Natural killer cell (primary cell): Measurements from ENCODE around the gene SRCIN1. TPM values are rescaled to one million over a fixed set of nuclear protein-coding genes. Genes with fewer than 3 reads are reported as not detected.

Experiments
- ATAC-seq, 3 donors: fragments of 150-1000 bp in 2 of 3; fragments of 200-7000 bp in 1 of 3; cut with Tn5 transposase; 1 replicate in 1 of 3; 2 replicates in 2 of 3; pipeline ENCODE4 v1.10.0; 2021; ENCODE audit warnings: mild to moderate bottlenecking in 2 of 3, moderate library complexity in 2 of 3
- DNase-seq, 2 donors: peaks; one replicate each; pipeline versions ENCODE4 v3.0.0 to v3.0.0-alpha.2; 2013 to 2021; ENCODE audit warnings: mixed read lengths in 1 of 2
- H3K27ac ChIP-seq: one replicate; pipeline ENCODE4 v1.5.1; 2013; ENCODE audit warnings: mild to moderate bottlenecking, low read length
- H3K27me3 ChIP-seq: one replicate; pipeline ENCODE4 v1.6.1; 2013; ENCODE audit warnings: low read length; ENCODE audit not compliant: control insufficient read depth, insufficient read depth
- H3K36me3 ChIP-seq: one replicate; pipeline ENCODE4 v1.6.1; 2013; ENCODE audit warnings: low read length; ENCODE audit not compliant: control insufficient read depth, insufficient read depth
- H3K4me1 ChIP-seq: one replicate; pipeline ENCODE4 v1.6.1; 2013; ENCODE audit warnings: low read length; ENCODE audit not compliant: control insufficient read depth, insufficient read depth
- H3K4me3 ChIP-seq: one replicate; pipeline ENCODE4 v1.5.1; 2013; ENCODE audit warnings: low read length
- H3K9me3 ChIP-seq: one replicate; pipeline ENCODE4 v1.6.1; 2013; ENCODE audit warnings: low read length; ENCODE audit not compliant: control insufficient read depth, insufficient read depth
- H3K27ac Mint-ChIP-seq, 2 donors: one replicate each; pipeline ENCODE4 v1.8.0; 2022; ENCODE audit warnings: mild to moderate bottlenecking in 2 of 2, mixed read lengths in 2 of 2, moderate library complexity in 1 of 2
- H3K27me3 Mint-ChIP-seq, 2 donors: one replicate each; pipeline ENCODE4 v1.8.0; 2022; ENCODE audit warnings: low read depth in 2 of 2, mixed read lengths in 2 of 2
- H3K36me3 Mint-ChIP-seq: one replicate; pipeline ENCODE4 v1.8.0; 2022; ENCODE audit warnings: mixed read lengths
- H3K4me1 Mint-ChIP-seq, 2 donors: one replicate each; pipeline ENCODE4 v1.8.0; 2022; ENCODE audit warnings: mixed read lengths in 2 of 2
- H3K4me3 Mint-ChIP-seq: one replicate; pipeline ENCODE4 v1.8.0; 2022; ENCODE audit warnings: mild to moderate bottlenecking, moderate library complexity, mixed read lengths
- H3K9me3 Mint-ChIP-seq, 2 donors: one replicate each; pipeline ENCODE4 v1.8.0; 2022; ENCODE audit warnings: mixed read lengths in 2 of 2
- WGBS: methylation state at CpG from one replicate; pipeline ENCODE4 v1.1.7; 2013; ENCODE audit warnings: missing lambda C conversion rate; ENCODE audit not compliant: insufficient coverage; 5-methylcytosine and 5-hydroxymethylcytosine counted together
- intact Hi-C: fragments of 100-400 bp; cut with micrococcal nuclease; formaldehyde crosslinking; loops from one replicate; pipeline ENCODE4 v1.14.2; 2022
- total RNA-seq, 4 donors: library from RNA; stranded (reverse); fragments of 120-200 nt in 1 of 4; gene quantifications; one replicate each; pipeline versions ENCODE4 v1.2.3 to v1.2.4, GENCODE V29; 2013 to 2022
- TF ChIP-seq, protein P1 (sequence below): fragments of 200-600 bp; IDR thresholded peaks from one replicate; pipeline ENCODE4 v1.8.0; 2022; ENCODE audit warnings: antibody characterized with exemption

The SRCIN1 gene
- total RNA-seq, 3 donors from 2014 or later (not counting 1 experiment from before 2014, with no cell fraction given) = 0.28 to 0.50 TPM; not detected in 1

DNA sequence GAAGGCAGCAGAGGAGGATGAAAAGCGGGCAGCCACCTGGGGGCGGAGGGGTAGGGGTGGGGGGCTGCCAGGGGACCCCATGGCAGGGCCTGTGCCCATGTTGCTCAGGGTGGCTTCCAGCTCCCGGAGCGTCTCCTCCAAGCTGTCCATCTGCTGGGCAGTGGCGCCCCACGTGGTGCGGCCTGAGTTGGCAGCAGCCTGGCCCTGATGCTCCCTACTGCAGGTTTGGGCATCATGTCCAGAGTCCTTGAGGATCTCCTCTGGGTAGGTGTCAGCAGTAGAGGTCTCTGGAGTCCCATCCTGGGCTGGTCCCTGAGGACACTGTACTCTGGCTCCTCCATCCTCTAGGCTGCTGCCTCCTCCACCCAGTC lies 60.9 kb downstream of the SRCIN1 start:
- H3K27me3 ChIP-seq = no peaks in the 10 kb centered on the region
- DNase-seq = no peak
- ATAC-seq = no peak
- Mint-ChIP-seq H3K27me3 (peaks cover 5 to 11% of the 10 kb centered on the region in 2 donors), H3K27ac (no peak overlapping the region), H3K4me3 (no peak overlapping the region), H3K9me3 (no peaks in the 10 kb centered on the region), H3K4me1 (no peaks in the 10 kb centered on the region), H3K36me3 (no peaks in the 10 kb centered on the region)
- no peaks in the 10 kb centered on the region for H3K4me1 ChIP-seq
- TF ChIP-seq, protein P1, sequence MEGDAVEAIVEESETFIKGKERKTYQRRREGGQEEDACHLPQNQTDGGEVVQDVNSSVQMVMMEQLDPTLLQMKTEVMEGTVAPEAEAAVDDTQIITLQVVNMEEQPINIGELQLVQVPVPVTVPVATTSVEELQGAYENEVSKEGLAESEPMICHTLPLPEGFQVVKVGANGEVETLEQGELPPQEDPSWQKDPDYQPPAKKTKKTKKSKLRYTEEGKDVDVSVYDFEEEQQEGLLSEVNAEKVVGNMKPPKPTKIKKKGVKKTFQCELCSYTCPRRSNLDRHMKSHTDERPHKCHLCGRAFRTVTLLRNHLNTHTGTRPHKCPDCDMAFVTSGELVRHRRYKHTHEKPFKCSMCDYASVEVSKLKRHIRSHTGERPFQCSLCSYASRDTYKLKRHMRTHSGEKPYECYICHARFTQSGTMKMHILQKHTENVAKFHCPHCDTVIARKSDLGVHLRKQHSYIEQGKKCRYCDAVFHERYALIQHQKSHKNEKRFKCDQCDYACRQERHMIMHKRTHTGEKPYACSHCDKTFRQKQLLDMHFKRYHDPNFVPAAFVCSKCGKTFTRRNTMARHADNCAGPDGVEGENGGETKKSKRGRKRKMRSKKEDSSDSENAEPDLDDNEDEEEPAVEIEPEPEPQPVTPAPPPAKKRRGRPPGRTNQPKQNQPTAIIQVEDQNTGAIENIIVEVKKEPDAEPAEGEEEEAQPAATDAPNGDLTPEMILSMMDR = no peak
- H3K4me3 ChIP-seq = no peak overlapping the region
- H3K27ac ChIP-seq = no peak overlapping the region
- H3K9me3 ChIP-seq = no peaks in the 10 kb centered on the region
- no peaks in the 10 kb centered on the region for H3K36me3 ChIP-seq
- WGBS = 95% methylated on average over 7 of the region's 7 CpGs
- intact Hi-C loops = no loop called here

DNA sequence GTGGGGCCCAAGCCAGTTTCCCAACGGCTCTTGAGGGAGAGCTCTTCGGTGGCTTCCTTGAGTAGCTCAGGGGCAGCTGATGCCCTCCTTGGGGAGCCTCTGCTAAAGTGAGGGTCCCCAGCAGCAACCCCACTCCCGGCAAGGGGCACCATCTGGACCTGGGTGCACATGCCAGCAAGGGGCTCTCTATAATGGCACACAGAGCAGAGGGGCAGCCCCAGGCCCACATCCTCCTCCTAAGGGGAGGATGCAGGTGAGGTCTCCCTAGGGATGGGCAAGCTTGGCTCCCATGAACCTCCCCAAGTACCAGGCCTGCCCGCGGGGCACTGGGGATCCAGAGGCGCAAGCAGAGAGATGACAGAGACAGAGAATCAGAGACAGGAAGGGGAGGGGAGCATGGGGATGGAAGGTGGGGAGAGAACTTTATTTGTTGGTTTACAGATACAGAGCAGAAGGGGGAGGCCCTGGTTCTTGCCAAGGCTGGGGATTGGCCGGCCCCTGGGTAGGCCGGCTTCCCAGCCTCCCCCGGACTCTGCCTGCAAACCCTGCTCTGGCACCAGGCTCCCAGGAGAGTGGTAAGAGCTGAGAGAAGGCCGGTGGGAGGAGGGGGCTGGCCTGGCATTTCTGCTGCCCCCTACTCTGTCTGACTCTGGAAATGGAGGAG lies 61.4 kb downstream of the SRCIN1 start:
- H3K9me3 ChIP-seq = no peaks in the 10 kb centered on the region
- H3K4me3 ChIP-seq = no peak overlapping the region
- Mint-ChIP-seq H3K4me3 (no peak overlapping the region), H3K36me3 (no peaks in the 10 kb centered on the region), H3K27me3 (peaks cover 0 to 6% of the 10 kb centered on the region in 2 donors), H3K9me3 (no peaks in the 10 kb centered on the region), H3K27ac (no peak overlapping the region), H3K4me1 (no peaks in the 10 kb centered on the region)
- TF ChIP-seq, protein P1 = no peak
- H3K4me1 ChIP-seq = no peaks in the 10 kb centered on the region
- intact Hi-C loops = no loop called here
- no peaks in the 10 kb centered on the region for H3K36me3 ChIP-seq
- no peaks in the 10 kb centered on the region for H3K27me3 ChIP-seq
- WGBS = 86% methylated on average over 10 of the region's 10 CpGs
- no peak overlapping the region for H3K27ac ChIP-seq
- DNase-seq (no peak), ATAC-seq (no peak)

DNA sequence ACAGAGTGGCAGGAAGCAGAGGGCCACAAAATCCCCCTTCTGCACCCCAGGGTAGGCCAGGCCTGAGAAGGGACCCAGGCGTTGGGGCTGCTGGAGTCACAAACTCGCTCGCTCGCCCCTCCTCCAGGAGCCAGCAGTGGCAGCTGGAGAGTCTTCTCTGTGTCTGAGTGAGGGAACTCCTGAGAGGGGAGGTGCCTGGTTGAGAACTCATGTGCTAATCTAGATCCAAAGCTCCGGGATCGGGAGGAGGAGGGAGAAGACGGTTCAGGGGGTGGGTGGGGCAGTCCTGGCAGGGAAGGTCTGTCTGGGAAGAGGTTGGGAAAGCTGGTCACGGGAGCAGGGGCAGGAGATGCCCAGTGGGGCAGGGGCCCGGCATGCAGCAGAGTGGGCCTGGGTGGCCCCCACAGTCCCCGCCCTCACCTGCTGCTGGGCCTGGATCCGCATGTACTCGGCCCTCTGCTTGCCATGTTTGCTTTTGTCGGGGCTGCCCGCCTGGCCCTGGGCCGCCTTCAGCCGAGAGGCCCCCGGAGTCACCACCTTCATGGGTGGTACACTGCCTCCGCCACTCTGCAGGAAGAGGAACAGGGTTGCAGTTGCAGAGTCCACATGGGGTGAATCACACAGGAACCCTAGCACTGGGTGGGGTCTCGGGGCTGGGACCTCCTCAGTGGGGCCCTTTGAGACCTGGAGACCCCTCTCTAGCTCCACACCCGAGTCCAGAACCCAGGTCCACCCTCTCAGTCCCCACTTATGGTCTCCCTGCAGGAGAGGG lies 62.2 kb downstream of the SRCIN1 start:
- H3K4me1 ChIP-seq = no peaks in the 10 kb centered on the region
- no peaks in the 10 kb centered on the region for H3K9me3 ChIP-seq
- DNase-seq (no peak), ATAC-seq (no peak)
- Mint-ChIP-seq H3K36me3 (no peaks in the 10 kb centered on the region), H3K27me3 (peaks cover 0 to 4% of the 10 kb centered on the region in 2 donors), H3K27ac (no peak overlapping the region), H3K9me3 (no peaks in the 10 kb centered on the region), H3K4me1 (no peaks in the 10 kb centered on the region), H3K4me3 (no peak overlapping the region)
- no peak overlapping the region for H3K27ac ChIP-seq
- 83% methylated on average over 20 of the region's 20 CpGs for WGBS
- no peaks in the 10 kb centered on the region for H3K36me3 ChIP-seq
- no peak overlapping the region for H3K4me3 ChIP-seq
- TF ChIP-seq, protein P1 = no peak
- intact Hi-C loops = no loop called here
- no peaks in the 10 kb centered on the region for H3K27me3 ChIP-seq
